Measurements from ENCODE around the gene CRYGN.

- no peak for TF ChIP-seq POLR2A (IDR thresholded peaks at IDR 0.05; ENCODE audit: low read depth, low read length)
- no peak for TF ChIP-seq TAF1 (IDR thresholded peaks at IDR 0.05; ENCODE audit: low read depth, low read length)
- TF ChIP-seq POLR2AphosphoS5 (IDR thresholded peaks at IDR 0.05; ENCODE audit: low read depth, low read length) = no peak
- TF ChIP-seq SPI1 (IDR thresholded peaks at IDR 0.05; ENCODE audit: low read depth, low read length) = no peak
These were observed 981 bp upstream of the CRYGN start for GRCh38 chr7:151440799-151441445.
